Activated effector memory CD4-positive, alpha-beta T cell treated with anti-CD3 and anti-CD28 coated beads, Interleukin-2, amount 50 U/mL, for 16 hours (primary cell): ENCODE data around the gene HIC2.
"Not testable (repeated sequence)": the region's sequence is repeated elsewhere in the genome, so short reads cannot be mapped to it uniquely, and the experiment has no call there.

Experiments used
- DNase-seq: peaks from one replicate; pipeline ENCODE4 v3.0.0-alpha.2; 2020

Gene HIC2

GRCh38 chr22:21450858-21451353, 33.7 kb downstream of the HIC2 start:
- DNase-seq: peak; percentile 44

- DNase-seq: peak; percentile 60
Measured at GRCh38 chr22:21451545-21452520, 34.7 kb downstream of the HIC2 start.

GRCh38 chr22:21452666-21453065, 35.5 kb downstream of the HIC2 start:
- not testable (repeated sequence) for DNase-seq

- peak; percentile 6 for DNase-seq
Measured at GRCh38 chr22:21454998-21455333, 37.8 kb downstream of the HIC2 start.

GRCh38 chr22:21455334-21456089, 38.3 kb downstream of the HIC2 start:
- peak; percentile 45 for DNase-seq

GRCh38 chr22:21457023-21457787, 40.0 kb downstream of the HIC2 start:
- peak; percentile 47 for DNase-seq

- not testable (repeated sequence) for DNase-seq
Measured at GRCh38 chr22:21462672-21463071, 45.5 kb downstream of the HIC2 start.

- DNase-seq: not testable (repeated sequence)
Measured at GRCh38 chr22:21467337-21468193, 50.4 kb downstream of the HIC2 start, which contains the start of gene TMEM191C. Gene TMEM191C, plus strand, starts transcription at chr22:21467387. Its CDS starts 73 bp downstream, at chr22:21467460.

- peak; percentile 96 for DNase-seq
Measured at GRCh38 chr22:21468194-21469096, 51.3 kb downstream of the HIC2 start.

- peak; percentile 68 for DNase-seq
Measured at GRCh38 chr22:21469097-21469994, 52.2 kb downstream of the HIC2 start.

GRCh38 chr22:21472984-21473383, 55.8 kb downstream of the HIC2 start:
- not testable (repeated sequence) for DNase-seq

- not testable (repeated sequence) for DNase-seq
Measured at GRCh38 chr22:21473664-21474063, 56.5 kb downstream of the HIC2 start.

- DNase-seq: not testable (repeated sequence)
Measured at GRCh38 chr22:21484039-21484438, 66.9 kb downstream of the HIC2 start.

GRCh38 chr22:21487723-21488122, 70.6 kb downstream of the HIC2 start:
- not testable (repeated sequence) for DNase-seq

- not testable (repeated sequence) for DNase-seq
Measured at GRCh38 chr22:21489149-21489680, 72.0 kb downstream of the HIC2 start.

- DNase-seq: not testable (repeated sequence)
Measured at GRCh38 chr22:21490556-21490955, 73.4 kb downstream of the HIC2 start.

- DNase-seq: not testable (repeated sequence)
Measured at GRCh38 chr22:21492271-21492670, 75.1 kb downstream of the HIC2 start.

GRCh38 chr22:21493789-21494782, 76.9 kb downstream of the HIC2 start:
- DNase-seq: not testable (repeated sequence)
